Adrenal gland (tissue), 12 donors: Measurements from ENCODE around the gene SLC35G3. TPM values are rescaled to one million over a fixed set of nuclear protein-coding genes. Genes with fewer than 3 reads are reported as not detected.

Experiments used
- DNase-seq, 7 donors: peaks; one replicate each; pipeline ENCODE4 v3.0.0-alpha.2; 2019 to 2020
- H3K27ac ChIP-seq, 5 donors: fragments of 200-600 bp; sonication (generic) in 4 of 5; 1 replicate in 3 of 5; 2 replicates in 2 of 5; pipeline versions ENCODE4 v1.5.1 to v1.8.0; 2016 to 2020; ENCODE audit warnings: mild to moderate bottlenecking in 1 of 5
- H3K27me3 ChIP-seq: fragments of 200-600 bp; 2 replicates; pipeline ENCODE4 v1.8.0; 2021
- H3K36me3 ChIP-seq, 2 donors: fragments of 200-600 bp; replicated peaks in 1 of 2; 1 replicate in 1 of 2; 2 replicates in 1 of 2; pipeline versions ENCODE4 v1.5.1 to v1.8.0; 2018 to 2022
- H3K4me1 ChIP-seq, 2 donors: fragments of 200-600 bp; replicated peaks in 1 of 2; 1 replicate in 1 of 2; 2 replicates in 1 of 2; pipeline versions ENCODE4 v1.5.1 to v1.8.0; 2018 to 2021
- H3K4me3 ChIP-seq, 4 donors: fragments of 200-600 bp; sonication (generic) in 3 of 4; one replicate each; pipeline ENCODE4 v1.5.1; 2016 to 2018
- H3K9me3 ChIP-seq, 3 donors: fragments of 200-600 bp; sonication (generic) in 1 of 3; replicated peaks in 1 of 3; 1 replicate in 2 of 3; 2 replicates in 1 of 3; pipeline versions ENCODE4 v1.5.1 to v1.8.0; 2016 to 2021
- POLR2A ChIP-seq, 2 donors: fragments of 450-650 bp; IDR thresholded peaks; one replicate each; pipeline ENCODE4 v1.6.1; 2017; ENCODE audit warnings: antibody characterized with exemption in 2 of 2, mild to moderate bottlenecking in 2 of 2, moderate library complexity in 1 of 2
- WGBS, 4 donors: extraction: QIAGEN DNeasy Blood & Tissue Kit in 2 of 4; methylation state at CpG; one replicate each; pipeline versions ENCODE4 v1.1.5 to v1.1.7; 2013 to 2017; 5-methylcytosine and 5-hydroxymethylcytosine counted together
- intact Hi-C, 2 donors: fragments of 100-400 bp; cut with DNase I; formaldehyde crosslinking; loops; one replicate each; pipeline versions ENCODE4 v1.14.1 to v1.15.0; 2022 to 2023
- polyA plus RNA-seq, 3 donors: library from polyadenylated mRNA; stranded (reverse); fragments of 200-250 nt in 2 of 3; fragments of 350-450 nt in 1 of 3; fragmentation: Illumina TruSeq in 1 of 3; extraction: RNeasy Lipid Tissue Mini Kit (QIAGEN cat#74804) in 1 of 3; gene quantifications; one replicate each; pipeline ENCODE4 v1.2.3, GENCODE V29; 2013 to 2014
- total RNA-seq, 9 donors: library from RNA; depleted of rRNA in 4 of 9; stranded (reverse); fragments of >200 nt in 4 of 9; fragments of 120-200 nt in 1 of 9; fragmentation: NEBNext Ultra II Directional in 1 of 9; extraction: Animal tissue kit (Norgen Biotek cat#: 25700) in 1 of 9; gene quantifications; one replicate each; pipeline versions ENCODE4 v1.1.0 to v1.2.4, GENCODE V29; 2013 to 2023
- TF ChIP-seq, protein P1 (sequence below), 6 experiments: fragments of 450-650 bp in 4 of 6; fragments of 200-600 bp in 2 of 6; sonication (generic) in 1 of 6; IDR thresholded peaks; 1 replicate in 5 of 6; 2 replicates in 1 of 6; pipeline versions ENCODE4 v1.5.1 to v1.8.0; 2016 to 2021; ENCODE audit warnings: antibody characterized with exemption in 6 of 6, mild to moderate bottlenecking in 2 of 6, moderate library complexity in 1 of 6
- donor health status: healthy with polysubstance abuse.
- donor health status: Bipolar disorder and iron deficiency.
- donor health status: DM: yes; HTN: yes; CAD: no.
- donor health status: DM: no; HTN: no; CAD: no.
- donor health status: DM: no; HTN: no; CAD: no.
- donor health status: DM: yes; HTN: yes; CAD: no.

The SLC35G3 gene
- total and polyA plus RNA-seq, 12 donors, result not detected

DNA sequence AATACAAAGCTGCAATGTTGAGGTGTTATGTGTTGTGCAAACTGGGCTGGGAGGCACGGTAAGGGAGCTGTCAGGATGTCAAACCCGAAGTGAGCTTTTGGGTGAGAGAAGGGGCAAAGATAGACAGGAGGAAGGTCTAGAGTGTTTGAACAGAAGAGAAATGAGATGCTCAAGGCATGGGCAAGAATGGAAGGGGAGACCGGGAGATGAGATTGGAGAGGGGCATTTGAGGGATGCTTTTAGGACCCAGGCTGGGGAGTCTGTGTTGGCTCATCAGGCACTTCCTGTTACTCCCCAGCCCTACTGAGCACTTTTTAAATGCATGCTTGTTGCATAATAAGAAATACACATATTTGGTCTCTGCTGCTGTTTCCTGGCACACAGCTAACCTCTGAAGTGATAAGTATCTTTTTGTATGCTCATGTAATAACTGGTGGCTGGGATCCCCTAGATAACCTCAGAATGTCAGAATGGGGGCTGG lies 32.9 kb downstream of the SLC35G3 start:
- Histone ChIP-seq H3K27me3 (peaks cover 7% of the 10 kb centered on the region), H3K4me3 (no peak overlapping the region), H3K4me1 (no peaks in the 10 kb centered on the region), H3K9me3 (no peaks in the 10 kb centered on the region), H3K27ac (no peak overlapping the region), H3K36me3 (no peaks in the 10 kb centered on the region)
- intact Hi-C loops, result loop anchor here in 1 of 2 donors (10.0 kb wide), 2 partner anchors 153 to 583 kb away; no protein-coding TSS in a partner anchor
- DNase-seq, result no peak
- TF ChIP-seq POLR2A (IDR thresholded peaks at IDR 0.05), result no peak
- TF ChIP-seq, protein P1, sequence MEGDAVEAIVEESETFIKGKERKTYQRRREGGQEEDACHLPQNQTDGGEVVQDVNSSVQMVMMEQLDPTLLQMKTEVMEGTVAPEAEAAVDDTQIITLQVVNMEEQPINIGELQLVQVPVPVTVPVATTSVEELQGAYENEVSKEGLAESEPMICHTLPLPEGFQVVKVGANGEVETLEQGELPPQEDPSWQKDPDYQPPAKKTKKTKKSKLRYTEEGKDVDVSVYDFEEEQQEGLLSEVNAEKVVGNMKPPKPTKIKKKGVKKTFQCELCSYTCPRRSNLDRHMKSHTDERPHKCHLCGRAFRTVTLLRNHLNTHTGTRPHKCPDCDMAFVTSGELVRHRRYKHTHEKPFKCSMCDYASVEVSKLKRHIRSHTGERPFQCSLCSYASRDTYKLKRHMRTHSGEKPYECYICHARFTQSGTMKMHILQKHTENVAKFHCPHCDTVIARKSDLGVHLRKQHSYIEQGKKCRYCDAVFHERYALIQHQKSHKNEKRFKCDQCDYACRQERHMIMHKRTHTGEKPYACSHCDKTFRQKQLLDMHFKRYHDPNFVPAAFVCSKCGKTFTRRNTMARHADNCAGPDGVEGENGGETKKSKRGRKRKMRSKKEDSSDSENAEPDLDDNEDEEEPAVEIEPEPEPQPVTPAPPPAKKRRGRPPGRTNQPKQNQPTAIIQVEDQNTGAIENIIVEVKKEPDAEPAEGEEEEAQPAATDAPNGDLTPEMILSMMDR (IDR thresholded peaks at IDR 0.05), result no peak
- WGBS, 4 donors, result 57 to 75% (median 60%) methylated on average over 3 of the region's 3 CpGs

DNA sequence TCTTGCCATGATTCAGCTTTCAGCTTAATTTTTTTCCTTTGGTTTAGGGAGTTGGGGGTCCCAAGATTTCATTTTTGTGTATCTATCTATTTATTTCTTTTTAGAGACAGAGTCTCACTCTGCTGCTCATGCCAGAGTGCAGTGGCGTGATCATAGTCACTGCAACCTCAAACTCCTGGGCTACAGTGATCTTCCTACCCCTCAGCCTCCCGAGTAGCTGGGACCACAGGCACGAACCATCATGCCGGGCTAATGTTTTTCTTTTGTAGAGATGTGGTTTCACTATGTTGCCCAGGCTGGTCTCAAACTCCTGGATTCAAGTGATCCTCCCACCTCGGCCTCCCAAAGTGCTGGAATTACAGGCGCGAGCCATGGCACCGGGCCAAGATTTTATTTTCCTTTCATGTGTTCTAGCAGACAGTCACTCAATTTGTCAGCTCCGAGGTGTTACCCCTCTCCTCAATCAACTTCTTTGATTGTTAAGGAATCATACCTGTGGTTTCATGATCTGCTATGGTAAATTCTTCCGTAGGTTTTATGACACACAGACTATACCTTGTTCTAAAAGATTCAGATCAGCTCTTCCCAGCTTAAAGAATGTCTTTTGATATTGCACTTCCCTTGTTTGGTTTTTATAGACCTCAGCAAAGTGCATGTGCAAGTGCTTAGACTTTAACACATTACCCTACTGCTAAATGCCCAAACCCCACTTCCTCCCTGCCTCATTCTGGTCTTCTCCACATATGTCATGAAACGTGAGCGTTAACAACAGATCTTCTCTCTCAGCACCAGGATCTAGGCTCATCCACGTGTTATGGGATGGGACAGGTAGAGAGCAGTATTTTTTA lies 33.6 kb downstream of the SLC35G3 start:
- no peak for TF ChIP-seq POLR2A (IDR thresholded peaks at IDR 0.05)
- TF ChIP-seq, protein P1 (IDR thresholded peaks at IDR 0.05), result no peak

DNA sequence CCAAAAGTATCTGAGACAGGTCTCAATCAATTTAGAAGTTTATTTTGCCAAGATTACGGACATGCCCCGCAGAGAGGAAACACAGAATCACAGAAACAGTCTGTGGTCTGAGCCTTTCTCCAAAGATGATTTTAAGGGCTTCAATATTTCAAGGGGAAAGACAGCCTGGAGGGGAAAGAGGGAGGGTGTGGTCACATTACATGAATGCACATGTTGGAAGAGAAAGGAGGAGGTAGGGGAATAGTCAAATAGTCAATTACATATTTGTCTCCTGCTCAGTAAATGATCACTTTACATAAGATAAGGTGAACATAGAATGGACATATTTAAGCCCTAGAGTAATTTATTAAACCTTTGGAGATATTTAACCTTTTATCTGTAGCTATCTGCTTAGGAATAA lies 34.3 kb downstream of the SLC35G3 start:
- H3K27ac ChIP-seq, result no peak overlapping the region
- peaks cover 7% of the 10 kb centered on the region for H3K27me3 ChIP-seq
- H3K4me3 ChIP-seq, result no peak overlapping the region
- 88 to 91% (median 91%) methylated on average over 2 of the region's 2 CpGs for WGBS, 4 donors
- no peaks in the 10 kb centered on the region for H3K36me3 ChIP-seq
- TF ChIP-seq, protein P1 (IDR thresholded peaks at IDR 0.05), result no peak
- no peak for TF ChIP-seq POLR2A (IDR thresholded peaks at IDR 0.05)
- H3K9me3 ChIP-seq, result no peaks in the 10 kb centered on the region
- intact Hi-C loops, result loop anchor here in 1 of 2 donors (10.0 kb wide), 2 partner anchors 155 to 585 kb away; no protein-coding TSS in a partner anchor
- DNase-seq, result no peak
- H3K4me1 ChIP-seq, result no peaks in the 10 kb centered on the region

More for the DNA sequence above, 33.6 kb downstream of the SLC35G3 start:
- Histone ChIP-seq H3K27me3 (peaks cover 7% of the 10 kb centered on the region), H3K36me3 (no peaks in the 10 kb centered on the region), H3K4me3 (no peak overlapping the region), H3K9me3 (no peaks in the 10 kb centered on the region), H3K4me1 (no peaks in the 10 kb centered on the region), H3K27ac (no peak overlapping the region)
- DNase-seq, result no peak
- intact Hi-C loops, result loop anchor here in 1 of 2 donors (10.0 kb wide), 2 partner anchors 154 to 584 kb away; no protein-coding TSS in a partner anchor
- WGBS, 4 donors, result 75 to 82% (median 77%) methylated on average over 13 of the region's 13 CpGs

DNA sequence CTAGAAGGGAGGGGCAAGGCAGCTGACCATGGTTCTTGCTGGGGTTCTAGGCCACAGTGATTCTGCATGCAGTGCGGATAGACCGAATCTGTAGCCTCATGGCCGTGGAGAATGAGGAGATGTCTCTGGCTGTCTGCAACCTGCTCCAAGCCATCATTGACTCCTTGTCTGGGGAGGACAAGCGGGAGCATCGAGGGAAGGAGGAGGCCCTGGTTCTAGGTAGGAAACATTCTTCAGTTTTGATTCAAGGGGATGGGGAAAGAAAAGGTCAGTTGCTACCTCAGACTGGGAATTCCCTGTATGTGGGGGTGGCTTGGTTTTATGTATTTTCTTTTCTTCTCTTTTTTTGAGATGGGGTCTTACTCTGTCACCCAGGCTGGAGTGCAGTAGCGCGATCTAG lies 38.9 kb downstream of the SLC35G3 start:
- H3K4me3 ChIP-seq, result no peak overlapping the region
- TF ChIP-seq, protein P1 (IDR thresholded peaks at IDR 0.05), result no peak
- TF ChIP-seq POLR2A (IDR thresholded peaks at IDR 0.05), result no peak
- intact Hi-C loops, result no loop called here
- no peak for DNase-seq
- H3K27me3 ChIP-seq, result no peaks in the 10 kb centered on the region
- 89 to 95% (median 92%) methylated on average over 7 of the region's 7 CpGs for WGBS, 4 donors
- H3K27ac ChIP-seq, result no peak overlapping the region
- no peaks in the 10 kb centered on the region for H3K4me1 ChIP-seq
- H3K36me3 ChIP-seq, result no peaks in the 10 kb centered on the region
- H3K9me3 ChIP-seq, result no peaks in the 10 kb centered on the region
